HL-60 (cell line): Measurements from ENCODE around the gene GABARAP.

Experiments
- DNase-seq, 2 experiments: peaks; one replicate each; pipeline ENCODE4 v3.0.0-alpha.2; 2010 to 2020; ENCODE audit warnings: low read depth in 1 of 2, low spot score in 1 of 2
- H3K27ac ChIP-seq: fragments of 250-450 bp; sonication (Bioruptor Pico); replicated peaks from 2 replicates; pipeline ENCODE4 v1.5.1; 2020; ENCODE audit warnings: mild to moderate bottlenecking, moderate library complexity
- H3K27me3 ChIP-seq: fragments of 250-450 bp; sonication (Bioruptor Pico); 2 replicates; pipeline ENCODE4 v1.5.1; 2021; ENCODE audit warnings: mild to moderate bottlenecking, moderate library complexity; ENCODE audit not compliant: insufficient read depth, poor library complexity, severe bottlenecking
- H3K4me3 ChIP-seq: replicated peaks from 2 replicates; pipeline ENCODE4 v1.5.1; 2011; ENCODE audit warnings: mild to moderate bottlenecking, control low read depth, low read length; ENCODE audit not compliant: insufficient read depth
- GABPA ChIP-seq: IDR thresholded peaks from 2 replicates; pipeline ENCODE4 v1.6.1; 2012; ENCODE audit warnings: low read depth
- POLR2AphosphoS5 ChIP-seq: IDR thresholded peaks from 2 replicates; pipeline ENCODE4 v1.6.1; 2012; ENCODE audit warnings: low read depth
- SPI1 ChIP-seq: IDR thresholded peaks from 2 replicates; pipeline ENCODE4 v1.6.1; 2012; ENCODE audit warnings: low read depth, mild to moderate bottlenecking, borderline replicate concordance
- TF ChIP-seq, protein P1 (sequence below): IDR thresholded peaks from 2 replicates; pipeline ENCODE4 v1.6.1; 2012; ENCODE audit warnings: low read depth; ENCODE audit not compliant: insufficient replicate concordance
- TF ChIP-seq, protein P2 (sequence below): IDR thresholded peaks from one replicate; pipeline ENCODE4 v1.5.1; 2011; ENCODE audit warnings: low read length, control low read depth, inconsistent platforms; ENCODE audit not compliant: insufficient read depth

GABARAP gene

DNA sequence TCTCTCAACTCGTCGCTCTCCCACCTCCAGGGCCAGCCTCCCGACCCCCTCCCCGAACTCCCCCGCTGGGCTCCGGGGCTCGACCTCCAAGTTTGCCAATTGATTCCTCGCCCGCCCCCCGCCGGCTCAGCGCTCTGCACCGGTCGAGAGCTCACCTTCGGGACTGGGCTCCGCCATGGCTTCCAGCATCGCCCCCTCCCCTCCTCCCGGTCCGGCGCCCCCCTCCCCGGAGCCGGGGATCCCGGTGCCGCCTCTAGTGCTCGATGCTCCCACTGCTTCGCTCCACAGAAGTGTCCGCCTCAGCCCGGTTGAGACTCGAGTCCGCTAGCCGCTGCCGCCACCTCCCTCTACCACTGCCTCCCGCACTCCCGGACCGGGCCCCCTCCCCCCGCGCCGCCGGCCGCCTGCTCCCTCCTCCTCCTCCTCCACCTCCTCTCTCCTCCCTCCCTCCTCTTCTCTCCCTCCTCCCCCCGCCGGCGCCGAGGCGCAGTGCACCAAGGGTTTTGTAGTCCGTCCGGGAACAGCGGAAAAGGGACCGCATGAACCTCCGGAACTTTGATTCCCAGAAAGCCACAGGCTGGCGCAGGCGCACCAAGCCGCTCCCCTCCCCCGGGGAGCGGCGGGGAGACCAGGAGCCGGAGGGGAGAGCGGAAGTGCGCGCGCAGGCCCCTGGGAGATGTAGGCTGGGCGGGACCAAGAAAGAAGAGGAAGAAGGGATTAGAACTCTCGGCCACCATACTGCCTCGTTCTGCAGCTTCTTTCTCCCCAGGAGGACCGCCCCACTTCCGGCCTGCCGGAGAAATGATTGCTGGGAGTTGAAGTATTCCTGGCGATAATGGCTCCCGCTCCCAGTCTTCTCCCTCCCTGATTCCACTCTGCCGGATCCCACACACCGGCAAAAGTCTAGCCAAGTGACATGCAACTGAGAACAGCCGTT is 2.9 kb downstream of the GABARAP start, which contains the start of gene PHF23:
Gene PHF23 (minus strand): TSS at position 367 of the 937 bp plus-strand sequence. CDS start 178 bp downstream, at position 189.
- H3K4me3 ChIP-seq = peak within 1 kb of the TSS; percentile 63
- TF ChIP-seq GABPA (peak; percentile 86), SPI1 (peak; percentile 73), POLR2AphosphoS5 (0 out of 2 replicates have a peak, but pooled peaks have one; percentile 22)
- TF ChIP-seq, protein P1, sequence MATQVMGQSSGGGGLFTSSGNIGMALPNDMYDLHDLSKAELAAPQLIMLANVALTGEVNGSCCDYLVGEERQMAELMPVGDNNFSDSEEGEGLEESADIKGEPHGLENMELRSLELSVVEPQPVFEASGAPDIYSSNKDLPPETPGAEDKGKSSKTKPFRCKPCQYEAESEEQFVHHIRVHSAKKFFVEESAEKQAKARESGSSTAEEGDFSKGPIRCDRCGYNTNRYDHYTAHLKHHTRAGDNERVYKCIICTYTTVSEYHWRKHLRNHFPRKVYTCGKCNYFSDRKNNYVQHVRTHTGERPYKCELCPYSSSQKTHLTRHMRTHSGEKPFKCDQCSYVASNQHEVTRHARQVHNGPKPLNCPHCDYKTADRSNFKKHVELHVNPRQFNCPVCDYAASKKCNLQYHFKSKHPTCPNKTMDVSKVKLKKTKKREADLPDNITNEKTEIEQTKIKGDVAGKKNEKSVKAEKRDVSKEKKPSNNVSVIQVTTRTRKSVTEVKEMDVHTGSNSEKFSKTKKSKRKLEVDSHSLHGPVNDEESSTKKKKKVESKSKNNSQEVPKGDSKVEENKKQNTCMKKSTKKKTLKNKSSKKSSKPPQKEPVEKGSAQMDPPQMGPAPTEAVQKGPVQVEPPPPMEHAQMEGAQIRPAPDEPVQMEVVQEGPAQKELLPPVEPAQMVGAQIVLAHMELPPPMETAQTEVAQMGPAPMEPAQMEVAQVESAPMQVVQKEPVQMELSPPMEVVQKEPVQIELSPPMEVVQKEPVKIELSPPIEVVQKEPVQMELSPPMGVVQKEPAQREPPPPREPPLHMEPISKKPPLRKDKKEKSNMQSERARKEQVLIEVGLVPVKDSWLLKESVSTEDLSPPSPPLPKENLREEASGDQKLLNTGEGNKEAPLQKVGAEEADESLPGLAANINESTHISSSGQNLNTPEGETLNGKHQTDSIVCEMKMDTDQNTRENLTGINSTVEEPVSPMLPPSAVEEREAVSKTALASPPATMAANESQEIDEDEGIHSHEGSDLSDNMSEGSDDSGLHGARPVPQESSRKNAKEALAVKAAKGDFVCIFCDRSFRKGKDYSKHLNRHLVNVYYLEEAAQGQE = no peak
- TF ChIP-seq, protein P2, sequence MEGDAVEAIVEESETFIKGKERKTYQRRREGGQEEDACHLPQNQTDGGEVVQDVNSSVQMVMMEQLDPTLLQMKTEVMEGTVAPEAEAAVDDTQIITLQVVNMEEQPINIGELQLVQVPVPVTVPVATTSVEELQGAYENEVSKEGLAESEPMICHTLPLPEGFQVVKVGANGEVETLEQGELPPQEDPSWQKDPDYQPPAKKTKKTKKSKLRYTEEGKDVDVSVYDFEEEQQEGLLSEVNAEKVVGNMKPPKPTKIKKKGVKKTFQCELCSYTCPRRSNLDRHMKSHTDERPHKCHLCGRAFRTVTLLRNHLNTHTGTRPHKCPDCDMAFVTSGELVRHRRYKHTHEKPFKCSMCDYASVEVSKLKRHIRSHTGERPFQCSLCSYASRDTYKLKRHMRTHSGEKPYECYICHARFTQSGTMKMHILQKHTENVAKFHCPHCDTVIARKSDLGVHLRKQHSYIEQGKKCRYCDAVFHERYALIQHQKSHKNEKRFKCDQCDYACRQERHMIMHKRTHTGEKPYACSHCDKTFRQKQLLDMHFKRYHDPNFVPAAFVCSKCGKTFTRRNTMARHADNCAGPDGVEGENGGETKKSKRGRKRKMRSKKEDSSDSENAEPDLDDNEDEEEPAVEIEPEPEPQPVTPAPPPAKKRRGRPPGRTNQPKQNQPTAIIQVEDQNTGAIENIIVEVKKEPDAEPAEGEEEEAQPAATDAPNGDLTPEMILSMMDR = no peak
- H3K27me3 ChIP-seq = no peaks in the 10 kb centered on the region
- peak; percentile 87 to 96 for DNase-seq
- peak within 1 kb of the TSS; percentile 96 for H3K27ac ChIP-seq

DNA sequence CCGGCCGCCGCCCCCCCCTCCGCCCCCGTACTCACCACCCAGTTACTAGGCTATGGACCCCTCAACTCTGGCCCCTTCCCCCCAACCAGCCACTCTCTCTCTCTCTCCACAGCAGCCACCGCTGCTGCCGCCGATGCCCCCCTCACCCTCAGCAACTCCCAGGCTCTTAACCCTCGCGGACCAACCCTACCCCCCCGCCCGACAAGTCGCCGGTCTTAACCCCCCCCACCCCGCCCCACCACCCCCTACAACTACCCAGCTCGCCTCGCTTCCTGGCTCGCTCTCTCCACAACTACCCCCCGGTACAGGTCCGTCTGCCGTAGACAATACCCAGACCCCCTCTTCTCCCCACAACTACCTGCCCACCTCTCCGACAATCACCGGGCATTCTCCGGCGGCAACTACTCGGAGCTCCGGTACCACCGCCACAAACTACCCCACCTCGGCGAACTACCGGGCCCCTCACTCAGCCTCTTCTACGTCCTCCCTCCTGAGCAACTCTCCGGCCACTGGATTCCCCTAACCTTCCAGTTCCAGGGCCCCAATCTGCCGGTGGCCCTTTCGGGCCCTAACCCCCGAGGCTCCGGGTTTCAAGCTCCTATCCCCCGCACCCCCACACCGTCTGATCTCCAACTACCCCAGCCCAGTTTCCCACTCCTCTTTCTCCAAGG is 3.7 kb downstream of the GABARAP start:
- H3K4me3 ChIP-seq = peak overlapping the region; percentile 63
- TF ChIP-seq GABPA = no peak
- TF ChIP-seq POLR2AphosphoS5 = no peak
- TF ChIP-seq, protein P2 = no peak
- TF ChIP-seq, protein P1 = no peak
- no peak for TF ChIP-seq SPI1
- no peaks in the 10 kb centered on the region for H3K27me3 ChIP-seq
- no peak for DNase-seq
- peak overlapping the region; percentile 90 for H3K27ac ChIP-seq

DNA sequence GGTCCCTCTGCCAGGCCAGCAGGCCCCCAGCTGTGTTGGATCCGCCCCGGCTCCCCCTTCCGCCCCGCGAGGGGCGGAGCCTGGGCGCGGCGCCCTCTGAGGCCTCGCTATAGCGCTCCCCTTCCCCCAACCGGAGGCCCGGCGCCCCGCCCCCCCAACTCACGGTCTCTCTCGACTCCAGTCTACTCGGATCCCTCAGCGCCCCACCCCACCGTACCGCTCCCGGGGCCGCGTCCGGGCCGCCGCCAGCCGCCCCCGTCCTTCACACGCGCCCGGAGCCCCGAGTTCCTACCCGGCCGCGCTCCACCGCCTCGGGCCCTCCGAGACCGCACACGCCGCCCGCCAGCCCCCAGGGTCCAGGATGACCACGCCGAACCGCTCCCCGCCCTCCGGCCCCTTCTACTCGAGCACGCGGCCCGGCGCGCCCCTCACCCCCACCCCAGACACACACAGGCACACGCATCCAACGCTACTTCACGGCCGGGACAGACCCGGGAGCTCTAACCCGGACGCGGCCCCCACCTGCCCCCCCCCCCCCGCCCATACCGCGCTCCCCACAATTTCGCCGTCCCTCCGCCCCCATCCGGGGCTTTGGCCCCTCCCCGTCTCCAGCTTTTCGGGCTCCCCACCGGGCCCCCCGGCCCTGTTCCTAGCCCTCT is 4.4 kb downstream of the GABARAP start:
- peak in 1 of 2 experiments; percentile 63 for DNase-seq
- Histone ChIP-seq H3K4me3 (peak overlapping the region; percentile 63), H3K27me3 (no peaks in the 10 kb centered on the region), H3K27ac (peak overlapping the region; percentile 68)
- TF ChIP-seq SPI1 (no peak), GABPA (no peak), POLR2AphosphoS5 (no peak)
- TF ChIP-seq, protein P1 = no peak
- TF ChIP-seq, protein P2 = no peak
